Measurements from ENCODE around the gene CTDSP1.

CTDSP1 gene

GRCh38 chr2:218400930-218401881 is 1.5 kb downstream of the CTDSP1 start:
- H3K9me3 Mint-ChIP-seq, result no peaks in the 10 kb centered on the region
- H3K27me3 Mint-ChIP-seq (ENCODE audit: low read depth), result no peaks in the 10 kb centered on the region
- peak overlapping the region; percentile 41 for H3K27ac Mint-ChIP-seq
- H3K36me3 Mint-ChIP-seq (ENCODE audit: low read depth), result peaks cover 22% of the 10 kb centered on the region
- H3K4me1 Mint-ChIP-seq (ENCODE audit: low read depth), result peaks cover 28% of the 10 kb centered on the region
- peak overlapping the region; percentile 66 for H3K4me3 Mint-ChIP-seq

DNA sequence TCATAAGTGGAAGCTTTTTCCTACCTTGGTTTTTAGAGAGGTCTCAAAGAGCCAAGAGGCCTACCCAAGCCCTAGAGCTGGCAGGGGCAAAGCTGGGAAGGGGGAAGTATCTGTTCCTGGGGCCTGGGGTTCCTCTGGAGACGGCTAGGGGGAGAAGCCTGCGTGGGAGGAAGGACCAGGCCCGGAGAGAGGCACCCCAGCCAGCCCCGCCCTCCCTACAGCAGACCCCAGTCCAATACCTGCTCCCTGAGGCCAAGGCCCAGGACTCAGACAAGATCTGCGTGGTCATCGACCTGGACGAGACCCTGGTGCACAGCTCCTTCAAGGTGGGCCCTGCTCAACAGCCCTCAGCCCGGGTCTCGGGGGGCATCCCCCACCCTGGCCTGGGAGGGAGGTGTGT is 2.2 kb downstream of the CTDSP1 start:
- peaks cover 22% of the 10 kb centered on the region for H3K36me3 Mint-ChIP-seq (ENCODE audit: low read depth)
- H3K27ac Mint-ChIP-seq, result no peak overlapping the region
- peaks cover 30% of the 10 kb centered on the region for H3K4me1 Mint-ChIP-seq (ENCODE audit: low read depth)
- H3K4me3 Mint-ChIP-seq, result no peak overlapping the region
- no peaks in the 10 kb centered on the region for H3K27me3 Mint-ChIP-seq (ENCODE audit: low read depth)
- H3K9me3 Mint-ChIP-seq, result no peaks in the 10 kb centered on the region

DNA sequence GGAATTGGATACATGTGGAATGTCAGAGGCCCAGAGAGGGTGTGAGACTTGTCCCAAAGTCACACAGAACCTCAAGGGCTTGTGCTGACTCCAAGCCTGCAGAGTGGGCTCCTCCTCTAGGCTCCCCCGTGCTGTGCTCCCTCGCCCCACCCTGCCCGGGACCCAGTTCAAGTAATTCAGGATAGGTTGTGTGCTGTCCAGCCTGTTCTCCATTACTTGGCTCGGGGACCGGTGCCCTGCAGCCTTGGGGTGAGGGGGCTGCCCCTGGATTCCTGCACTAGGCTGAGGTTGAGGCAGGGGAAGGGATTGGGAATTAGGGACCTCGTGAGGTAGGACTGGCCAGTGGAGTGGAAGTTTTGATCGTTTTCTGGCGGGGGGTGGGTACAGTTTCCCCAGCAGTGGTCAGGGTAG is 2.8 kb downstream of the CTDSP1 start:
- H3K27ac Mint-ChIP-seq, result no peak overlapping the region
- H3K4me1 Mint-ChIP-seq (ENCODE audit: low read depth), result peaks cover 31% of the 10 kb centered on the region
- no peak overlapping the region for H3K4me3 Mint-ChIP-seq
- no peaks in the 10 kb centered on the region for H3K9me3 Mint-ChIP-seq
- no peaks in the 10 kb centered on the region for H3K27me3 Mint-ChIP-seq (ENCODE audit: low read depth)
- peaks cover 26% of the 10 kb centered on the region for H3K36me3 Mint-ChIP-seq (ENCODE audit: low read depth)

DNA sequence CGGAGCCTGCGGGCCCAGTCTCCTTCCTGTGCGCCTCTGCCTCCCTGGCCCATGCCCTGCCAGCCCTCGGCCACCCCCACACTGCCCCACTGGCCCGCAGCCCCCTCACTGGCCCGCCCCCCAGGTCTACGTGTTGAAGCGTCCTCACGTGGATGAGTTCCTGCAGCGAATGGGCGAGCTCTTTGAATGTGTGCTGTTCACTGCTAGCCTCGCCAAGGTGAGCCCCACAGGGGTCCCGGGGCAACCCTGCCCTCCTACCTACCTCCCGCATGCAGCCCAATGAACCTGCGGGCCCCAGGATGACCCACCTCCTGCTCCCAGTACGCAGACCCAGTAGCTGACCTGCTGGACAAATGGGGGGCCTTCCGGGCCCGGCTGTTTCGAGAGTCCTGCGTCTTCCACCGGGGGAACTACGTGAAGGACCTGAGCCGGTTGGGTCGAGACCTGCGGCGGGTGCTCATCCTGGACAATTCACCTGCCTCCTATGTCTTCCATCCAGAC is 3.3 kb downstream of the CTDSP1 start:
- Mint-ChIP-seq H3K27ac (no peak overlapping the region), H3K4me1 (ENCODE audit: low read depth) (peaks cover 28% of the 10 kb centered on the region), H3K4me3 (peak overlapping the region; percentile 21), H3K27me3 (ENCODE audit: low read depth) (no peaks in the 10 kb centered on the region), H3K9me3 (no peaks in the 10 kb centered on the region), H3K36me3 (ENCODE audit: low read depth) (peaks cover 26% of the 10 kb centered on the region)

DNA sequence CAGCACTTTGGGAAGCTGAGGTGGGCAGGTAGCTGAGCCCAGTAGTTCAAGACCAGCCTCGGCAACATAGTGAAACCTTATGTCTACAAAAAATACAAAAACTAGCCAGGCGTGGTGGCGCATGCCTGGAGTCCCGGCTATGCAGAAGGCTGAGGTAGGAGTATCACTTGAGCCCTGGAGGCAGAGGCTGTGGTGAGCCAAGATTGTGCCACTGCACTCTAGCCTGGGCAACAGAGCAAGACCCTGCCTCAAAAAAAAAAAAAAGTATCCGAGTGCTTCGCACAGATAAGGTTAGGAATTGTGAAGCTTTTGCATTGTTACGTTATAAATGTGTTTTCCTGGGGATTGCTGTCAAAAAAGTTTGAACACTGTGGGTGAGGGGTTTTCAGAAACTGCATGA is 4.1 kb downstream of the CTDSP1 start:
- Mint-ChIP-seq H3K27me3 (ENCODE audit: low read depth) (no peaks in the 10 kb centered on the region), H3K4me1 (ENCODE audit: low read depth) (peaks cover 30% of the 10 kb centered on the region), H3K9me3 (no peaks in the 10 kb centered on the region), H3K27ac (peak overlapping the region; percentile 26), H3K4me3 (no peak overlapping the region), H3K36me3 (ENCODE audit: low read depth) (peaks cover 28% of the 10 kb centered on the region)

GRCh38 chr2:218404351-218405085 is 4.8 kb downstream of the CTDSP1 start:
- no peaks in the 10 kb centered on the region for H3K27me3 Mint-ChIP-seq (ENCODE audit: low read depth)
- H3K36me3 Mint-ChIP-seq (ENCODE audit: low read depth), result peaks cover 28% of the 10 kb centered on the region
- H3K4me1 Mint-ChIP-seq (ENCODE audit: low read depth), result peaks cover 30% of the 10 kb centered on the region
- no peak overlapping the region for H3K27ac Mint-ChIP-seq
- no peaks in the 10 kb centered on the region for H3K9me3 Mint-ChIP-seq
- peak overlapping the region; percentile 28 for H3K4me3 Mint-ChIP-seq

- Mint-ChIP-seq H3K36me3 (ENCODE audit: low read depth) (peaks cover 27% of the 10 kb centered on the region), H3K27me3 (ENCODE audit: low read depth) (no peaks in the 10 kb centered on the region), H3K27ac (peak overlapping the region; percentile 89)
Measured at GRCh38 chr2:218405086-218405745, 5.5 kb downstream of the CTDSP1 start.

GRCh38 chr2:218405746-218406208 is 6.1 kb downstream of the CTDSP1 start:
- Mint-ChIP-seq H3K4me1 (ENCODE audit: low read depth) (peaks cover 30% of the 10 kb centered on the region), H3K27me3 (ENCODE audit: low read depth) (no peaks in the 10 kb centered on the region), H3K9me3 (no peaks in the 10 kb centered on the region), H3K4me3 (peak overlapping the region; percentile 73), H3K27ac (peak overlapping the region; percentile 89), H3K36me3 (ENCODE audit: low read depth) (peaks cover 27% of the 10 kb centered on the region)

More at GRCh38 chr2:218405086-218405745, 5.5 kb downstream of the CTDSP1 start:
- Mint-ChIP-seq H3K4me1 (ENCODE audit: low read depth) (peaks cover 30% of the 10 kb centered on the region), H3K9me3 (no peaks in the 10 kb centered on the region), H3K4me3 (peak overlapping the region; percentile 73)

DNA sequence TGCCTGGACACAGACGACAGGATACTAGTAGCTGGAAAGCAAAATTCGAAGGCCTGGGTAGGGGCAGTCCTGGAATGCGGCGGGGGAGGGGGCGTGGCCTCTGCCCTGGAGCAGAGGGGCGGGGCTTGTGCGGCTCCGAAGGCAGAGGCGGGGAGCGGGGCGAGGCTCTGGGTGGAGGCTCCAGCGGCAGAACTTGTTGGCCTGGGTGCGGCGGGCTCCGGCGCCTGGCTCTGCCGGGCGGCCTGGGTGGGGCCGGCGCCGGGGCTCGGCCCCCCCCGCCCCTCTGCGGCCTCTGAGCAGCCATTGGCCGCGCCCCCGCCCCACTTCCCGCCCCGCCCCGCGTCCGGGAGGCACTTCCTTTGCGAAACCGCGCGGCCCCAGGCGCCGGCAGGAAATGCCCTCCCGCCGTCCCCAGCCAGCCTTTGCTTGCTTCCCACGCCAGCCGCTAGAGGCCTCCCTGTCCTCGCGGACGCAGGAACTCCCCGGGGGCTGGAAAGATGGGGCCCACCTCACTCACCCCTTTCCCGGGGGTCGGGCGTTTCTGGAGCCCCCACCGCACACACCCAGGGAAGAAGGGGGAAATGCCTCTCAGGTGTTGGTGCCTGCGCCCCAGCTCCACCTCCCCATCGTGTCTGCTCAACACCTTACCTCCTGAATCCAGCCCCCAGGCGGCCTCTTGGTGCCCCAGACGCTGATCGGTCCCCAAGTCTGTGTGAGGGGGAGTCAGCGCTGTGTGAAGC is 6.7 kb downstream of the CTDSP1 start:
- Mint-ChIP-seq H3K27me3 (ENCODE audit: low read depth) (no peaks in the 10 kb centered on the region), H3K4me3 (peak overlapping the region; percentile 73), H3K27ac (peak overlapping the region; percentile 89), H3K36me3 (ENCODE audit: low read depth) (peaks cover 25% of the 10 kb centered on the region), H3K9me3 (no peaks in the 10 kb centered on the region), H3K4me1 (ENCODE audit: low read depth) (peaks cover 30% of the 10 kb centered on the region)

DNA sequence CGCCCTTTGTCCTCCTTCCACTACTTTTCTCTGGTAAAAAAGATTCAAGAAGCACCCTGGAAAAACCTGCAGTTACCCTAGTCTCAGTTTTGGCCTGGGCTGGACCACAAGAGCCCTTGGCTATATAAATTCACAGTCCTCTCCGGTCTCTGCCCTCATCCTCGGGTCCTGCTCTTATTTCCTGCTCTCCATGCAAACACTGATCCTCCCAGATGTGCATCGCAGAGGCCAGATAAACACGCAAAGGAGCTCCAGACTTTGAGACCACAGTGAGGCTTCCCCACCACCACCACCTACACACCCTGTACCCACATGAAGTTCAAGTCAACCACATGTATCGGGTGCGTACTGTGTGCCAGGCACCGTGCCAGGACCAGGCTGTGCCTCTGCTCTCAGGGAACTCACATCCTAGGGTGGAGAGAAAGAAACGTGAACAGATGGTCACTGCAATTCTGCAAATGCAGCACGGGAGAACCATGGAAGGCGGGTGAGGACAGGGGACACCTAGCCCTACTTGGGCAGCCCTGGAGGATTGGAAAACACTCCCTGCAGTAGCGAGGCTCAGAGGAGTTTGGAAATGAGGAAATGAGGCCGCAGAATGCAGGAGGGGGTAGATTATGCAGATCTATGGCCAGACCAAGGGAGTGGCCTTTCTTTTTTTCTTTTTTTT is 7.4 kb downstream of the CTDSP1 start:
- Mint-ChIP-seq H3K27me3 (ENCODE audit: low read depth) (no peaks in the 10 kb centered on the region), H3K36me3 (ENCODE audit: low read depth) (peaks cover 23% of the 10 kb centered on the region), H3K4me3 (peak overlapping the region; percentile 72), H3K9me3 (no peaks in the 10 kb centered on the region), H3K27ac (peak overlapping the region; percentile 74), H3K4me1 (ENCODE audit: low read depth) (peaks cover 30% of the 10 kb centered on the region)

DNA sequence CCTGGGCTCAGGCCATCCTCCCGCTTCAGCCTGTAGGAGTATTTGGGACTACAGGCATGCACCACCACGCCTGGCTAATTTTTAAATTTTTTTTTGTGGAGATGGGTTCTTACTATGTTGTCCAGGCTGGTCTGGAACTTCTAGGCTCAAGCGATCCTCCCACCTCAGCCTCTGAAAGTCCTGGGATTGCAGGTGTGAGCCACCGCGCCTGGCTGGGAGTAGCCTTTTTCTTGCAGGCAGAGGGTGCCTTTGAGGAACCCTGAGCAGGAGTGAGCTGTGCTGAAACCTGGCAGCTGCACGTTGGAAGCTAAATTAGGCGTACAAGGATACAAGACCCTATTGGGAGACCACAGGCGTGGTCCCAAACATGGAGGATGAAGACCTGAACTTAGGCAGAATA is 8.0 kb downstream of the CTDSP1 start:
- peak overlapping the region; percentile 34 for H3K27ac Mint-ChIP-seq
- H3K4me3 Mint-ChIP-seq, result no peak overlapping the region
- H3K9me3 Mint-ChIP-seq, result no peaks in the 10 kb centered on the region
- H3K4me1 Mint-ChIP-seq (ENCODE audit: low read depth), result peaks cover 32% of the 10 kb centered on the region
- H3K36me3 Mint-ChIP-seq (ENCODE audit: low read depth), result peaks cover 23% of the 10 kb centered on the region
- H3K27me3 Mint-ChIP-seq (ENCODE audit: low read depth), result no peaks in the 10 kb centered on the region

DNA sequence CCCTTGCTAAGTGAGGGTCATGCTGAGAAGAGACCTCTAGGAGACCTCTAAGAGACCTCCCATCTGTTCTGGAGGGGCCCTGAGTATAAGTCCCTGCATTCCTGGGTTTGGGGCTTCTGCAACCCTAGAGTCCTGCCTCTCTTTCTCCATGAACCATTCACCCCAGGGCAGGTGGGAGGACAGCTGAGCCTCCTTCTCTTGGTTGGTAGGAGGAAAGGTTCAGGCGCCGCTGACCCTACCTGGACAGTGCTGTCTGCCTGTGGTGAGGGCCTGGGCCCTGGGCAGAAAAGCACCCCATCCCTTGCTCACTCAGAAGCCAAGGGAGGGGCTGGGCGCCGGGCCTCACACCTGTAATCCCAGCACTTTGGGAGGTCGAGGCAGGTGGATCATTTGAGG is 18.7 kb downstream of the CTDSP1 start:
- H3K27ac Mint-ChIP-seq, result no peak overlapping the region
- no peak overlapping the region for H3K4me3 Mint-ChIP-seq
- peaks cover 2% of the 10 kb centered on the region for H3K4me1 Mint-ChIP-seq (ENCODE audit: low read depth)
- H3K9me3 Mint-ChIP-seq, result no peaks in the 10 kb centered on the region
- no peaks in the 10 kb centered on the region for H3K27me3 Mint-ChIP-seq (ENCODE audit: low read depth)
- no peaks in the 10 kb centered on the region for H3K36me3 Mint-ChIP-seq (ENCODE audit: low read depth)

GRCh38 chr2:218418717-218419458 is 19.2 kb downstream of the CTDSP1 start, which contains the start of gene VIL1:
TSS of gene VIL1 (plus strand) at chr2:218419123. CDS start at chr2:218423779, 4,656 bp downstream.
- peaks cover 2% of the 10 kb centered on the region for H3K4me1 Mint-ChIP-seq (ENCODE audit: low read depth)
- no peaks in the 10 kb centered on the region for H3K36me3 Mint-ChIP-seq (ENCODE audit: low read depth)
- no peak within 1 kb of the TSS for H3K27ac Mint-ChIP-seq
- H3K27me3 Mint-ChIP-seq (ENCODE audit: low read depth), result no peaks in the 10 kb centered on the region
- no peak within 1 kb of the TSS for H3K4me3 Mint-ChIP-seq
- H3K9me3 Mint-ChIP-seq, result no peaks in the 10 kb centered on the region
